GM19043 (cell line): ENCODE data around the gene IKZF5.
A peak's percentile ranks its signal among the peaks of the same experiment; 100 is the strongest.

Source experiments
- ATAC-seq: cut with Tn5 transposase; IDR thresholded peaks from one replicate; pipeline ENCODE4 v1.9.1; 2021; ENCODE audit warnings: low read depth; ENCODE audit not compliant: unreplicated experiment

IKZF5 gene, protein sequence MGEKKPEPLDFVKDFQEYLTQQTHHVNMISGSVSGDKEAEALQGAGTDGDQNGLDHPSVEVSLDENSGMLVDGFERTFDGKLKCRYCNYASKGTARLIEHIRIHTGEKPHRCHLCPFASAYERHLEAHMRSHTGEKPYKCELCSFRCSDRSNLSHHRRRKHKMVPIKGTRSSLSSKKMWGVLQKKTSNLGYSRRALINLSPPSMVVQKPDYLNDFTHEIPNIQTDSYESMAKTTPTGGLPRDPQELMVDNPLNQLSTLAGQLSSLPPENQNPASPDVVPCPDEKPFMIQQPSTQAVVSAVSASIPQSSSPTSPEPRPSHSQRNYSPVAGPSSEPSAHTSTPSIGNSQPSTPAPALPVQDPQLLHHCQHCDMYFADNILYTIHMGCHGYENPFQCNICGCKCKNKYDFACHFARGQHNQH

GRCh38 chr10:123008355-123009104, at the start of gene IKZF5, which contains the start of gene ACADSB:
IKZF5 (minus strand) TSS chr10:123008795; CDS start chr10:122998625, 10,170 bp downstream.
ACADSB (plus strand) TSS chr10:123009006; CDS start chr10:123009030, 24 bp downstream.
- ATAC-seq = peak; percentile 81

DNA sequence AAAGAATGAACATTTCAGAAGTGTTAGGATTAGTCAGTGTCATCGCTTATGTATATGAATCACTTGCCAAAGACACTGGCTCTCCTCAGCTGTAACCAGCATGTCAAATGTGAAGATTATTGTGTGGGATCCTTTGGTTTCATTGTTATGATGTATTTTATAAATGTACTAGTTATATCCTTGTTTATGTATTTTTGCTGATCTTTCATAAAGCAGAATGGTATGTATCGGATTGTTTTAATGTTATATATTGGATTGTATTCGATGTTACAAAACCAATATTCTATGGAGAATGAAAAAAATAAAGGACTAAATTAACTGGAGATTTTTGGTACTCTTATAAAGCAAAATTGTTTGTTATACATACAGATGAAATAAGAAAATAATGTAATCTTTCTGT, 49.4 kb upstream of the IKZF5 start:
- ATAC-seq = no peak

- no peak for ATAC-seq
Observed at GRCh38 chr10:123045961-123046731, 37.6 kb upstream of the IKZF5 start.

- ATAC-seq = no peak
Observed at GRCh38 chr10:123044391-123044790, 35.8 kb upstream of the IKZF5 start.

- peak; percentile 64 for ATAC-seq
Observed at GRCh38 chr10:123043409-123043925, 34.9 kb upstream of the IKZF5 start.

DNA sequence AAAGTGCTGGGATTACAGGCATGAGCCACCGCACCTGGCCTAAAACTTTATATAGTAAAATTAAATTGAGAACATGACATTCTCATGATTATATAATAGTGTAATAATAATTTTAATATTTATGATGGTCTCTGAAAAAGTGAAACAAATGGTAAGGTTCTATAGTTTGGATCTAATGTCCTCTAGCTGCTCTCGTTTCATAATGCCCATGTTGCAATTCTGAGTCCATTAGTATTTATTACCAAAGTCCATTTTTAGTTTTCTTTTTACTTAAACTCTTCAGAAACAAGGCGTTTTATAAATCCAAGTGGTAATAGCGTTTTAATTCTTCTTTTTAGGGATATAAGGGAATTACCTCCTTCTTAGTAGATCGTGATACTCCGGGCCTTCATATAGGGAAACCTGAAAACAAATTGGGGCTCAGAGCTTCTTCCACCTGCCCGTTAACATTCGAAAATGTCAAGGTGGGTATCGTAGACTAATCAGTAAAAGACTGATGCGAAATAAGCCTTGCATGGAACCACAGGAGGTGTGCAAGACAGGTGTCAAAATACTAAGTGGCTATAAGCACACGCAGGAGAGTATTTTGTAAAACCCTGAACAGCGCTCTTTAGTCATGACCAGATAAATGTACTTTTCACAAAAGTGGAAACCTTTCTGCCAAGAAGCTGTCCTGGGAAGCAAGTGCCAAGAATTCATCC, 34.3 kb upstream of the IKZF5 start:
- ATAC-seq = no peak

- ATAC-seq = no peak
Observed at GRCh38 chr10:123039632-123039930, 31.0 kb upstream of the IKZF5 start.

DNA sequence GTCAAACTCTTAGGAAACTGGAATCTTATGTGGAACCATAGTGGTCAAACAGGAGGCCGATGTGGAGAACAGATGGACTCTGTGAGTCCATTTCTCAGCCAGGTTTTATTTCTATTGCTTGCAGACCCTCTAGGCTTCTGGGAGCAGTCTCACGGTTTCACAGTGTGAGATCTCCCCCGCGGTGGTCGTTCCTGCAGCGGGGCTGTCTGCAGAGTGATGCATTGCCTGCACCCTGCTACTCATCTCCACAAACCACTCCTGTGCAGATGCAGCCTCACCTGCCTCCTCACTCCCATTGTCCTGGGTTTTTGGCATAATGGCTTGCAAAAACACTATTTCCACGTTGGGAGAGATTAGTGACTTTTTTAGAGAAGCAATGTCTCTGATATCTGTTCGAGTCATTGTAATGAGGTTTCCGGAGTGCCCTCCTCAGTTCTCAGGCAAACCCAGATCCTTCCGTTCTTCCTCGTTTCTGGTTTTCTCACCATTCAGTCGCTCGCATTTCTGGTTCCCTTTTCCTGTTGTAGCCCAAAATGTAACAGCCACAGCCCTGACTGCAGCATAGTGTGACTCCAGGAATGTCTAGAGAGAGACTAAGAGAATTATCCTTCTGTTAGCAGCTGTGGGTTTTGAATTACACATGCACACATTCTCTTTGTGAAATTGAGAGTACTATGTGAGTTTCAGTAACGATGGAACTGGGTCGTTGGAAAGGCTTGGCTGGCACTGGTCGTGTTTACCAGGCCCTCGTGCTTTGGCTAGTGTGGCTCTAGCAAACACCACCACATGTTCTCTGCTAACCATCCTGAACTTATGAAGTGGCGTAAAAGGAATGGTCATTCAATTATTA, 30.4 kb upstream of the IKZF5 start:
- no peak for ATAC-seq

GRCh38 chr10:123035467-123036086, 27.0 kb upstream of the IKZF5 start:
- ATAC-seq = no peak

DNA sequence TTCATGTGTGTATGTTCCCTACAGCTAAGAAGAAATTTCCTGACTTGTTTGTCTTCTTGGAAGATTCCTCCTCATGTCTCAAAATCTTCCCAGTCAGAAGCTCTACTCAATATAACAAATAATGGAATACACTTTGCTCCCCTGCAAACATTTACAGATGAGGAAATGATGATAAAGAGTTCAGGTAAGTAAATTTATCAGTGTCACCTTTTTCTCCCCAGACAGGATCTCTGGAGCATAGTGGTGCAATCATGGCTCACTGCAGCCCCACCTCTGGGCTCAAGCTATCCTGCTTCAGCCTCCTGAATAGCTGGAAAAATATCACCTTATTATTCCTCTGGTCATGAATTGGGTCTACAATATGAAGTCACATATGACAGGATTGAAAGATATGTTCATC, 25.7 kb upstream of the IKZF5 start:
- no peak for ATAC-seq

GRCh38 chr10:123031124-123031523, 22.5 kb upstream of the IKZF5 start:
- no peak for ATAC-seq

DNA sequence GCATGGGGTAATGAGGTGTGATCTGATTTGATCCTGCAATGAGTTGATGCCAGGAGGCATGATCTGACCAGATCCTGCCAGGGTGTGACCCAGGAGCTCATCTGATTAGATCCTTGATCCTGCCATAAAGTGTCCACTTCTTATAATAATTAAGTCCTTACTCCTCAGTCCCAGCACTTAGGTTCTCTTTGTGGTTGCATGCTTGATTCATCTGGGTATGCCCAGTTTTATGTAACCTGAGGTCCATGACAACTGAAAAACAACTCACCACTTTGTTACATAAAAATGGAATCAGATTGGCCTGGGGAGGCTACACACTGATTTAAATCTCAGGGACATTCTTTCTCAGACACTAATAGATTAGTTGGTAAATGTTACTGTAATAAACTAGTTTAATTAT, 19.3 kb upstream of the IKZF5 start:
- ATAC-seq = no peak

DNA sequence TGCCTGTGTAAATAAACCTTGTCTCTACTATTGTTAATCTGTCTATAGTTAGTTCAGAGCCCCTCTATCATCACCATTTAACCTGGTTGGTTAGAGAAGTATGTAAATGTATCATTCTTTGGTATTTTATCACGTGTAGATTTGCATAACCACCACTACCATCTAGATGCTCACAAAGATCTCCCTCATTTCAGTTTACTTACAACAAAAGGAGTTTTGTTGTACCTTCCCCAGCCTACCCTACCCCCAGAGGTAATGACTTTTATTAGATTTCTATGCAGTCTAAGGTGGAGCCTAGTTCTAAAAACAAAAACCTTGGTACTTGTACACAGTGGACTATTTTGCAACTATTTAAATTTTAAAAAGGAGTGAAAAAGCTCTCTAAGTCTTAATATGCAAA, 17.7 kb upstream of the IKZF5 start:
- ATAC-seq = no peak

- no peak for ATAC-seq
Observed at GRCh38 chr10:123024540-123024939, 15.9 kb upstream of the IKZF5 start.

DNA sequence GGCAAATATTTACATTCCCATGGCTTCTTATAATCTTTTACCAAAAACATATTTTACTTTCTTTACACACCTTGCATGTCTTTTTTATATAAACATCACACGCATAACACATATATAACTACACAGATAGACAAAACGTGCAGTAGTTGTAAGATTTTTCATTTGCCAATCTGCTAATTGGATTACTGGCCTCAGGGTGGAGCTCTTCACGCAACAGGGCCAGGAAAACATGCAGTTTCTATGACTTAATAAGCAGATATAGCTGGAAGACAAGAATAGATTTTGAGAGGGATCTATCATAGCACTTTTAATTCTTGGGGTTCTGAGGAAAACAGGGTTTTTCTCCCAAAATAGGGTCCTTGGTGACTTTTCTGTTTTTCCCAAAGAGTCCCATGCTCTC, 12.9 kb upstream of the IKZF5 start:
- ATAC-seq = no peak

DNA sequence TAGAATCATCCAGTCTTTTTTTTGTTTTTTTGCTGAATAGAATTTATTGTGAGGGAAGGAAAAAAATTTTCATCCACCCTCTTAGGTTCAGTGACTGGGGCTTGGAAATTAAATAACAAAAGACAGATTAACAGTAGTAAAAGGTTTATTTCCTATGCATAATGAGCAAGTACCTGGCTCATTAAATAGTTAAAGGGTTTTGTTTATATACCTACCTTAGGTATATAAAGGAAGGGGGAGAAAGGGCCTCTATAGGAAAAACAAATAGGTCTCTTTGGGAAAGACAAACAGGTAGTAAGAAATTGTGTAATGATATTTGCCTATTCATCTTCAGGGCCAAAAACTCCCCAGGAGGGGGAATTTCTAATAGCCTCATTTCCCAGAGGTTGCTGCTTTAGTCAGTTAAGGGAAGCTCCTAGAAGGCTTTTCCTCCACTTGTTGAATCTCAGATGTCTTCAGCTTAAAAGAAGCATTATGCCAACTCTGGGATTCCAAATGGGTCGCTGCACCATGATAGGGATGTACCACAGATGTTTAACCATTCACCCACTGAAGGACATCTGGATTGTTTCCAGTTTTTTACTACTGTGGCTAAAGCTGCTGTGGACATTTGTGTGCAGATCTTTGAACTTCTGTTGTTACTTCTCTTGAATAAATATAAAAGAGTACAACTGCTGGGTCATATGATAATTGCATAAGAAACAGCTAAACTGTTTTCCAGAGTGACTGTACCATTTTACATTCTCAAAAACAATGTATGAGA, 11.5 kb upstream of the IKZF5 start:
- no peak for ATAC-seq

GRCh38 chr10:123019264-123019663, 10.7 kb upstream of the IKZF5 start:
- no peak for ATAC-seq

GRCh38 chr10:123018531-123018930, 9.9 kb upstream of the IKZF5 start:
- no peak for ATAC-seq
